ENCODE measurements around the gene CENPV.

DNA sequence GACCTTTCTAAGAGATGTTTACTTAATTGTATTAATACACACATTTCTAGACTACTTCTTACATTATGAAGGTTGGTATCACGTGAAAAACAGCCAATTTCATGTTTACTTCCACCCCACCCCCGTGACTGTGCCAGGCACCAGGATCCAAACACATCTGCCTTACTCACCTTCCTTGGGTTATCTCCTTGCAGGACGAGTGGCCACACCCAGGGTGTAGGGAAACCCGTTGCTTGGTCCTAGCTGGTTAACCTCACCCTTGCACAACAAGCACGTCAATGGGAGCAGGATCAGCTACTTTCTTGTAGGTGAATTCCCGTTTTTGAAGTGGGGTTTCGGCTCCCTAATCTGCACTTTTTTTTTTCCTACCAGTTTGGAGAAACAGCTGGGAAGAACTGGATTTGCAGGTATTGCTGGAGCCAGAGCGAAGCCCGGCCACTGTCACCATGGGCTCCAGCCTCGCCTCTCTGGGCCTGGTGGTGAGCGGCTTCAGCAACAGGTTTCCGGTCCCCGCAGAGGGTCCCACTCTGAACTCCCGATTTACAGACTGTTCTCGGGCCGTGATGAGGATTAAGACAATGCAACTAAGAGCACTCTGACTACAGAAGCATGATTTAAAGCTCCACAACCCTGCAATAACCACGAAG is 25.5 kb upstream of the CENPV start:
- TF ChIP-seq POLR2AphosphoS5 (IDR thresholded peaks at IDR 0.05) (peak in 1 of 3 donors; percentile 36), POLR2A (IDR thresholded peaks at IDR 0.05) (no peak)

All from transverse colon (tissue), 3 donors.